OCI-LY1 (cell line): ENCODE data around the gene HOXB6.

ENCODE experiments used
- H2AFZ ChIP-seq: fragments of 200-600 bp; sonication (generic), shearing (Covaris generic); 2 replicates; pipeline ENCODE4 v1.6.0; 2014; ENCODE audit warnings: antibody characterized with exemption, mild to moderate bottlenecking, low read length
- H3F3A ChIP-seq: fragments of 200-600 bp; sonication (generic), shearing (Covaris generic); 2 replicates; pipeline ENCODE4 v1.6.0; 2014; ENCODE audit warnings: mild to moderate bottlenecking, antibody characterized with exemption, low read length, moderate library complexity; ENCODE audit not compliant: insufficient read depth
- H3K27ac ChIP-seq: fragments of 200-600 bp; sonication (generic); 2 replicates; pipeline ENCODE4 v1.5.1; 2014; ENCODE audit warnings: low read length, mixed run types, mild to moderate bottlenecking, low read depth; ENCODE audit not compliant: poor library complexity, severe bottlenecking
- H3K27me3 ChIP-seq: fragments of 200-600 bp; sonication (generic); 2 replicates; pipeline ENCODE4 v1.6.0; 2014; ENCODE audit warnings: antibody characterized with exemption, mild to moderate bottlenecking, low read length, moderate library complexity; ENCODE audit not compliant: insufficient read depth
- H3K36me3 ChIP-seq: fragments of 200-600 bp; sonication (generic); 2 replicates; pipeline ENCODE4 v1.6.1; 2014; ENCODE audit warnings: mild to moderate bottlenecking, antibody characterized with exemption, low read length, moderate library complexity, mixed read lengths; ENCODE audit not compliant: insufficient read depth
- H3K4me1 ChIP-seq: fragments of 200-600 bp; sonication (generic); 2 replicates; pipeline ENCODE4 v1.5.1; 2014; ENCODE audit warnings: mild to moderate bottlenecking, low read length, moderate library complexity; ENCODE audit not compliant: insufficient read depth, severe bottlenecking
- H3K4me2 ChIP-seq: fragments of 200-600 bp; sonication (generic), shearing (Covaris generic); 2 replicates; pipeline ENCODE4 v1.6.1; 2014; ENCODE audit warnings: low read length
- H3K4me3 ChIP-seq: fragments of 200-600 bp; sonication (generic); 2 replicates; pipeline ENCODE4 v1.5.1; 2014; ENCODE audit warnings: low read length, low read depth, mild to moderate bottlenecking, mixed read lengths; ENCODE audit not compliant: poor library complexity, severe bottlenecking
- H3K79me2 ChIP-seq: fragments of 200-600 bp; shearing (Covaris generic); 2 replicates; pipeline ENCODE4 v1.6.1; 2016; ENCODE audit warnings: mixed run types, low read length, mixed read lengths; ENCODE audit not compliant: insufficient read depth
- H3K9ac ChIP-seq: fragments of 200-600 bp; sonication (generic), shearing (Covaris generic); 2 replicates; pipeline ENCODE4 v1.6.1; 2014; ENCODE audit warnings: mild to moderate bottlenecking, low read length, mixed read lengths
- H3K9me2 ChIP-seq: fragments of 200-600 bp; sonication (generic), shearing (Covaris generic); 2 replicates; pipeline ENCODE4 v1.6.1; 2014; ENCODE audit warnings: low read depth, mild to moderate bottlenecking, low read length, mixed read lengths
- H3K9me3 ChIP-seq: fragments of 200-600 bp; shearing (Covaris generic); 2 replicates; pipeline ENCODE4 v1.6.1; 2014; ENCODE audit warnings: low read length, mixed read lengths
- H4K20me1 ChIP-seq: fragments of 200-600 bp; sonication (generic), shearing (Covaris generic); 2 replicates; pipeline ENCODE4 v1.6.0; 2016; ENCODE audit warnings: mild to moderate bottlenecking, low read length; ENCODE audit not compliant: insufficient read depth
- CTCF ChIP-seq: fragments of 200-600 bp; sonication (generic), shearing (Covaris generic); IDR thresholded peaks from 2 replicates; pipeline ENCODE4 v1.5.1; 2017; ENCODE audit warnings: mild to moderate bottlenecking, antibody characterized with exemption, low read length, moderate library complexity, mixed read lengths
- EZH2 ChIP-seq: fragments of 200-600 bp; sonication (generic), shearing (Covaris generic); IDR thresholded peaks from 2 replicates; pipeline ENCODE4 v1.8.0; 2017; ENCODE audit warnings: borderline replicate concordance, mixed run types, mild to moderate bottlenecking, antibody characterized with exemption, low read length, moderate library complexity, mixed read lengths

Gene HOXB6

DNA sequence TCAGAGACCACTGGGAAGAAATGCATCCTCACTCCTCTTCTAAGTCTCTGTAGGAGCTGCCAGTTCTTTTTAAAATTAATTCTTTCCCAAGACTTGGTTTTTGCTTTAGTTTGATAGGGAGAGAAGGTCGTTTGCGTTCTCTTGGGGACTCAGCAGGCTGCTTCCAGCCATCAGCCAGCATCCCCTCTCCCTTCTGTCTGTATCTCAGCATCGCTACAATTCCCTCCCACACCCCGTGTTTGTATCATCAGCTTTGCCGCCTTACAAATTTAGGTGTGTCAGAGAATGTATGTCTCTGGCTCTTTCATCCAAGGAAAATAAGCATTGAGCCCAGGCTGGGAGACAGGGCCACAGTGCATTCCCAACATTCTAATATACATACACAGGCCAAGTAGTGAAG lies 5.4 kb downstream of the HOXB6 start:
- Histone ChIP-seq H3K9me2 (no peaks in the 10 kb centered on the region), H3K9me3 (no peaks in the 10 kb centered on the region), H2AFZ (no peak overlapping the region), H4K20me1 (no peaks in the 10 kb centered on the region), H3K4me3 (no peak overlapping the region), H3K9ac (no peak overlapping the region), H3K27me3 (peaks cover 5% of the 10 kb centered on the region; the same call in 1 of the 2 replicates), H3F3A (no peaks in the 10 kb centered on the region), H3K4me2 (no peak overlapping the region), H3K36me3 (no peaks in the 10 kb centered on the region), H3K79me2 (no peaks in the 10 kb centered on the region), H3K4me1 (no peaks in the 10 kb centered on the region), H3K27ac (no peak overlapping the region)
- TF ChIP-seq CTCF: no peak
- no peak for TF ChIP-seq EZH2

- Histone ChIP-seq H3K4me1 (no peaks in the 10 kb centered on the region), H3K4me3 (no peak overlapping the region), H3K36me3 (no peaks in the 10 kb centered on the region), H2AFZ (no peak overlapping the region), H3K79me2 (no peaks in the 10 kb centered on the region), H3K27me3 (peaks cover 5% of the 10 kb centered on the region; the same call in 1 of the 2 replicates), H3K9me2 (no peaks in the 10 kb centered on the region), H3F3A (no peaks in the 10 kb centered on the region), H4K20me1 (no peaks in the 10 kb centered on the region), H3K9ac (no peak overlapping the region), H3K27ac (no peak overlapping the region), H3K4me2 (no peak overlapping the region), H3K9me3 (no peaks in the 10 kb centered on the region)
- no peak for TF ChIP-seq EZH2
- no peak for TF ChIP-seq CTCF
These were observed 6.0 kb downstream of the HOXB6 start for GRCh38 chr17:48598736-48599135.

DNA sequence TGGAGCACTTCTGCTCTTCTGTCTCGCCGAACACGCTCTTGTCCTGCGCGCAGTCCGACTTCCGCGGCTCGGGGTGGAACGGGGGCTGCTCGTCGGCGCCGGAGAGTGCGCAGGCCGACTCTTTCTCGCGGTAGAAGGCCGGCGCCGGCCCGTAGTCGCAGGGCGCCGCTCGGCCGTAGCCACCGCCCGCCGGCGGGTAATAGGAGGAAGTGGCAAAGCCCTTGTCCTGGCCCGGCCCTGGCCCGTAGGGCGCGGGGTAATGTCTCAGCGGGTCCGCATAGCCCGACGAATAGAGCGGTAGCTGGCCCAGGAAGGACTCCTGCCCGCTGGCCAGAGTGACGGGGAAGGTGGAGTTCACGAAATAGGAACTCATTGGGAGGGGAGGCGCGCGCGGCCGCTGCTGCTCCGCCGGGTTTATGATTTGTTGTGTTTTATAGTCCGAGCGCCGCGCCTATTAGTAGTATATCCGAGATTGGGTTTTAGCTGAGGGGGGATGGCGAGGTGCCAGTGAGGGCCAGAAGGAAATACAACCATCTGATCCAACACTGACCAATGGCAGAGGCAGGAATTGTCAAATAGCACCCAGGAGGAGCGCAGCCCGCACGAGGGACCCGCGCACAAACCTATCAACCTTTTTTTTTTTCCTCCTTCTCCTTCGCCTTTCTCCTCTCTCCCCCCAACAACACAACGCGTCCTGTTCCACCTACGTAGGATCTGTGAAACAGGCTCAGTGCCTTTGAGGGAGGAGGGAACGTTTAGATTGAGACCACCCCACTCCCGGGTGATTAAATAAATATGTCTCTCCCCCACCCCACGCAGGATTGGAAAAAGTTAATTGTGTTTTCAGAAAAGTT lies 6.8 kb downstream of the HOXB6 start:
- no peak overlapping the region for H3K27ac ChIP-seq
- no peaks in the 10 kb centered on the region for H3K9me3 ChIP-seq
- no peaks in the 10 kb centered on the region for H3K36me3 ChIP-seq
- H3K9ac ChIP-seq: no peak overlapping the region
- peaks cover 5% of the 10 kb centered on the region; the same call in 1 of the 2 replicates for H3K27me3 ChIP-seq
- no peaks in the 10 kb centered on the region for H3K79me2 ChIP-seq
- H3K4me1 ChIP-seq: no peaks in the 10 kb centered on the region
- H3K9me2 ChIP-seq: no peaks in the 10 kb centered on the region
- no peaks in the 10 kb centered on the region for H4K20me1 ChIP-seq
- no peak overlapping the region for H3K4me3 ChIP-seq
- TF ChIP-seq EZH2: no peak
- no peak for TF ChIP-seq CTCF
- no peaks in the 10 kb centered on the region for H3F3A ChIP-seq
- no peak overlapping the region for H2AFZ ChIP-seq
- no peak overlapping the region for H3K4me2 ChIP-seq
